Lung microvascular endothelial cell (primary cell): ENCODE results near the gene COX17. TPM values are rescaled to one million over a fixed set of nuclear protein-coding genes. Genes with fewer than 3 reads are reported as not detected.
A peak's percentile ranks its signal among the peaks of the same experiment; 100 is the strongest.

Source experiments
- DNase-seq, 2 donors: peaks; one replicate each; pipeline versions ENCODE4 v3.0.0 to v3.0.0-alpha.2; 2010; ENCODE audit warnings: low read depth in 2 of 2
- total RNA-seq: library from RNA; depleted of rRNA; stranded (reverse); fragments of >200 nt; gene quantifications from 2 replicates; pipeline ENCODE4 v1.2.1, GENCODE V29; 2014

The COX17 gene
- total RNA-seq, 1 donor from 2014 or later, result 42.9 TPM

- no peak for DNase-seq
These were observed 31.4 kb downstream of the COX17 start for GRCh38 chr3:119645813-119646212.

- DNase-seq, result no peak
These were observed 32.7 kb downstream of the COX17 start for GRCh38 chr3:119644481-119644880.

GRCh38 chr3:119643528-119643927 lies 33.7 kb downstream of the COX17 start:
- peak in 1 of 2 donors; percentile 77 for DNase-seq

GRCh38 chr3:119642746-119643473 lies 34.3 kb downstream of the COX17 start:
- no peak for DNase-seq

- DNase-seq, result no peak
These were observed 35.8 kb downstream of the COX17 start for GRCh38 chr3:119641416-119641815.

GRCh38 chr3:119639494-119640350 lies 37.5 kb downstream of the COX17 start:
- DNase-seq, result no peak

GRCh38 chr3:119637679-119638477 lies 39.3 kb downstream of the COX17 start:
- peak; percentile 27 to 94 for DNase-seq

GRCh38 chr3:119636891-119637611 lies 40.2 kb downstream of the COX17 start:
- DNase-seq, result no peak

- peak in 1 of 2 donors; percentile 85 for DNase-seq
These were observed 41.0 kb downstream of the COX17 start for GRCh38 chr3:119636249-119636648.

- DNase-seq, result peak in 1 of 2 donors; percentile 16
These were observed 41.5 kb downstream of the COX17 start for GRCh38 chr3:119635719-119636118.

- no peak for DNase-seq
These were observed 44.4 kb downstream of the COX17 start for GRCh38 chr3:119632829-119633228.

- no peak for DNase-seq
These were observed 45.0 kb downstream of the COX17 start for GRCh38 chr3:119632216-119632615.

- DNase-seq, result no peak
These were observed 45.7 kb downstream of the COX17 start for GRCh38 chr3:119631516-119631915.

- no peak for DNase-seq
These were observed 46.3 kb downstream of the COX17 start for GRCh38 chr3:119630880-119631329.

- peak; percentile 51 to 84 for DNase-seq
These were observed 46.9 kb downstream of the COX17 start for GRCh38 chr3:119630128-119630879.

- peak; percentile 43 to 50 for DNase-seq
These were observed 48.3 kb downstream of the COX17 start for GRCh38 chr3:119628816-119629445.

GRCh38 chr3:119628390-119628789 lies 48.8 kb downstream of the COX17 start:
- DNase-seq, result no peak

- peak; percentile 41 to 51 for DNase-seq
These were observed 49.7 kb downstream of the COX17 start for GRCh38 chr3:119627461-119627860.

- DNase-seq, result no peak
These were observed 51.0 kb downstream of the COX17 start for GRCh38 chr3:119626196-119626595.
